ENCODE data around the gene ZDBF2.
"Not testable (repeated sequence)": the region's sequence is repeated elsewhere in the genome, so short reads cannot be mapped to it uniquely, and the experiment has no call there.

Gene ZDBF2

GRCh38 chr2:206274434-206275311 lies at the start of gene ZDBF2:
Gene ZDBF2, plus strand, starts transcription at chr2:206274663. Its CDS starts 7,187 bp downstream, at chr2:206281850.
- peak; percentile 62 for DNase-seq

- DNase-seq: no peak
These were observed 48.8 kb upstream of the ZDBF2 start for GRCh38 chr2:206225435-206226232.

- DNase-seq: not testable (repeated sequence)
These were observed 45.8 kb upstream of the ZDBF2 start for GRCh38 chr2:206228636-206229035.

GRCh38 chr2:206229642-206230041 lies 44.8 kb upstream of the ZDBF2 start:
- no peak for DNase-seq

GRCh38 chr2:206230060-206230762 lies 44.3 kb upstream of the ZDBF2 start:
- DNase-seq: no peak

- DNase-seq: no peak
These were observed 42.7 kb upstream of the ZDBF2 start for GRCh38 chr2:206231669-206232286.

GRCh38 chr2:206232287-206233035 lies 42.0 kb upstream of the ZDBF2 start:
- no peak for DNase-seq

- DNase-seq: no peak
These were observed 35.3 kb upstream of the ZDBF2 start for GRCh38 chr2:206239157-206239556.

- DNase-seq: peak; percentile 6
These were observed 34.1 kb upstream of the ZDBF2 start for GRCh38 chr2:206240327-206240726.

GRCh38 chr2:206241736-206242135 lies 32.7 kb upstream of the ZDBF2 start:
- DNase-seq: peak; percentile 6

GRCh38 chr2:206245265-206245672 lies 29.2 kb upstream of the ZDBF2 start:
- DNase-seq: no peak

GRCh38 chr2:206250041-206250897 lies 24.2 kb upstream of the ZDBF2 start:
- peak; percentile 15 for DNase-seq

- DNase-seq: no peak
These were observed 21.2 kb upstream of the ZDBF2 start for GRCh38 chr2:206253125-206253776.

GRCh38 chr2:206253777-206254166 lies 20.7 kb upstream of the ZDBF2 start:
- DNase-seq: no peak

GRCh38 chr2:206255003-206255402 lies 19.5 kb upstream of the ZDBF2 start:
- DNase-seq: no peak

- DNase-seq: no peak
These were observed 17.7 kb upstream of the ZDBF2 start for GRCh38 chr2:206256706-206257205.

GRCh38 chr2:206257350-206257749 lies 17.1 kb upstream of the ZDBF2 start:
- DNase-seq: no peak

GRCh38 chr2:206257861-206258260 lies 16.6 kb upstream of the ZDBF2 start:
- no peak for DNase-seq

GRCh38 chr2:206258615-206259014 lies 15.8 kb upstream of the ZDBF2 start:
- DNase-seq: not testable (repeated sequence)

Measured in fibroblast of skin of right biceps (primary cell).